SK-N-DZ (cell line): ENCODE measurements around the gene ALX4. TPM values are rescaled to one million over a fixed set of nuclear protein-coding genes. Genes with fewer than 3 reads are reported as not detected.

Experiments
- DNase-seq: peaks from one replicate; pipeline ENCODE4 v3.0.0-alpha.2; 2015; ENCODE audit warnings: low spot score
- polyA plus RNA-seq, 2 experiments: library from polyadenylated mRNA; depleted of rRNA; stranded (reverse); fragments of >200 nt; gene quantifications; 2 replicates each; pipeline ENCODE4 v1.2.3, GENCODE V29; 2014

The ALX4 gene
- polyA plus RNA-seq (2014; cell fraction: cytosol; rRNA removed): not detected in 2 replicates
- polyA plus RNA-seq (2014; cell fraction: nucleus; rRNA removed): not detected in 2 replicates

- DNase-seq: no peak
These were observed at the start of gene ALX4 for GRCh38 chr11:44309478-44310205. ALX4 (minus strand) TSS chr11:44310139; CDS start chr11:44310062, 77 bp downstream.

GRCh38 chr11:44359162-44359561 lies 49.2 kb upstream of the ALX4 start:
- DNase-seq: no peak

- DNase-seq: no peak
These were observed 48.8 kb upstream of the ALX4 start for GRCh38 chr11:44358713-44359112.

- DNase-seq: no peak
These were observed 47.8 kb upstream of the ALX4 start for GRCh38 chr11:44357711-44358110.

- DNase-seq: no peak
These were observed 46.4 kb upstream of the ALX4 start for GRCh38 chr11:44356351-44356750.

GRCh38 chr11:44351898-44352498 lies 42.1 kb upstream of the ALX4 start:
- no peak for DNase-seq

- DNase-seq: no peak
These were observed 41.2 kb upstream of the ALX4 start for GRCh38 chr11:44351006-44351660.

- DNase-seq: no peak
These were observed 39.4 kb upstream of the ALX4 start for GRCh38 chr11:44349328-44349727.

GRCh38 chr11:44348721-44349120 lies 38.8 kb upstream of the ALX4 start:
- DNase-seq: no peak

GRCh38 chr11:44348114-44348513 lies 38.2 kb upstream of the ALX4 start:
- DNase-seq: no peak

GRCh38 chr11:44347538-44347937 lies 37.6 kb upstream of the ALX4 start:
- DNase-seq: no peak

- no peak for DNase-seq
These were observed 37.0 kb upstream of the ALX4 start for GRCh38 chr11:44346983-44347382.

GRCh38 chr11:44345781-44346180 lies 35.8 kb upstream of the ALX4 start:
- DNase-seq: no peak

GRCh38 chr11:44344921-44345320 lies 35.0 kb upstream of the ALX4 start:
- DNase-seq: no peak

GRCh38 chr11:44344423-44344820 lies 34.5 kb upstream of the ALX4 start:
- DNase-seq: no peak

GRCh38 chr11:44343778-44344422 lies 34.0 kb upstream of the ALX4 start:
- no peak for DNase-seq

GRCh38 chr11:44342616-44343015 lies 32.7 kb upstream of the ALX4 start:
- no peak for DNase-seq

- DNase-seq: no peak
These were observed 30.7 kb upstream of the ALX4 start for GRCh38 chr11:44340656-44341055.

- DNase-seq: no peak
These were observed 29.6 kb upstream of the ALX4 start for GRCh38 chr11:44339530-44339883.

GRCh38 chr11:44338698-44339529 lies 29.0 kb upstream of the ALX4 start:
- DNase-seq: no peak

GRCh38 chr11:44338026-44338425 lies 28.1 kb upstream of the ALX4 start:
- DNase-seq: no peak
